GM18867 (cell line): ENCODE results near the gene SHE.

Experiments used
- ATAC-seq: cut with Tn5 transposase; IDR thresholded peaks from one replicate; pipeline ENCODE4 v1.9.1; 2021; ENCODE audit warnings: mild to moderate bottlenecking, moderate library complexity; ENCODE audit not compliant: unreplicated experiment

Gene SHE

GRCh38 chr1:154453161-154453560, 49.1 kb downstream of the SHE start:
- no peak for ATAC-seq

- no peak for ATAC-seq
These were observed 53.8 kb downstream of the SHE start for GRCh38 chr1:154448331-154448811.

- no peak for ATAC-seq
These were observed 55.4 kb downstream of the SHE start for GRCh38 chr1:154446789-154447188.

GRCh38 chr1:154446292-154446691, 55.9 kb downstream of the SHE start:
- no peak for ATAC-seq

- ATAC-seq, result peak; percentile 75
These were observed 57.2 kb downstream of the SHE start for GRCh38 chr1:154445040-154445472.

- ATAC-seq, result no peak
These were observed 58.8 kb downstream of the SHE start for GRCh38 chr1:154443274-154444013.

GRCh38 chr1:154442006-154442740, 60.0 kb downstream of the SHE start:
- ATAC-seq, result no peak

GRCh38 chr1:154441241-154441888, 60.8 kb downstream of the SHE start:
- no peak for ATAC-seq

- peak; percentile 8 for ATAC-seq
These were observed 62.0 kb downstream of the SHE start for GRCh38 chr1:154440036-154440804.

GRCh38 chr1:154436433-154436832, 65.8 kb downstream of the SHE start:
- no peak for ATAC-seq

GRCh38 chr1:154435599-154436200, 66.5 kb downstream of the SHE start:
- no peak for ATAC-seq

- no peak for ATAC-seq
These were observed 67.7 kb downstream of the SHE start for GRCh38 chr1:154434346-154435085.

- ATAC-seq, result no peak
These were observed 68.9 kb downstream of the SHE start for GRCh38 chr1:154433161-154433764.

GRCh38 chr1:154431586-154432373, 70.4 kb downstream of the SHE start:
- no peak for ATAC-seq

- ATAC-seq, result no peak
These were observed 71.3 kb downstream of the SHE start for GRCh38 chr1:154430903-154431302.

GRCh38 chr1:154429841-154430611, 72.2 kb downstream of the SHE start:
- ATAC-seq, result no peak
